Endothelial cell (in vitro differentiated cells): Measurements from ENCODE around the gene DYNLT1. TPM values are rescaled to one million over a fixed set of nuclear protein-coding genes. Genes with fewer than 3 reads are reported as not detected.
"Not testable (repeated sequence)": the region's sequence is repeated elsewhere in the genome, so short reads cannot be mapped to it uniquely, and the experiment has no call there.

Experiments
- DNase-seq: peaks from one replicate; pipeline ENCODE4 v3.0.0; 2021; ENCODE audit warnings: low spot score
- H3K27ac Mint-ChIP-seq: one replicate; pipeline ENCODE4 v1.8.0; 2021; ENCODE audit warnings: mixed read lengths, inconsistent platforms; ENCODE audit not compliant: unreplicated experiment
- H3K27me3 Mint-ChIP-seq: one replicate; pipeline ENCODE4 v1.8.0; 2021; ENCODE audit warnings: mild to moderate bottlenecking, moderate library complexity, mixed read lengths, inconsistent platforms; ENCODE audit not compliant: unreplicated experiment
- H3K36me3 Mint-ChIP-seq: one replicate; pipeline ENCODE4 v1.8.0; 2021; ENCODE audit warnings: mild to moderate bottlenecking, low read depth, mixed read lengths, inconsistent platforms; ENCODE audit not compliant: unreplicated experiment
- H3K4me1 Mint-ChIP-seq: one replicate; pipeline ENCODE4 v1.8.0; 2021; ENCODE audit warnings: mild to moderate bottlenecking, mixed read lengths, inconsistent platforms; ENCODE audit not compliant: unreplicated experiment
- H3K4me3 Mint-ChIP-seq: one replicate; pipeline ENCODE4 v1.8.0; 2021; ENCODE audit warnings: mild to moderate bottlenecking, mixed read lengths, inconsistent platforms; ENCODE audit not compliant: unreplicated experiment
- H3K9me3 Mint-ChIP-seq: one replicate; pipeline ENCODE4 v1.8.0; 2021; ENCODE audit warnings: mixed read lengths, inconsistent platforms; ENCODE audit not compliant: unreplicated experiment
- CTCF ChIP-seq: fragments of 200-600 bp; sonication (generic); IDR thresholded peaks from one replicate; pipeline ENCODE4 v1.5.0; 2021; ENCODE audit warnings: antibody characterized with exemption; ENCODE audit not compliant: unreplicated experiment
- total RNA-seq: library from RNA; stranded (reverse); fragmentation: NEBNext Ultra II Directional; extraction: Animal tissue kit (Norgen Biotek cat#: 25700); gene quantifications from one replicate; pipeline ENCODE4 v1.2.1, GENCODE V29; 2021; ENCODE audit not compliant: unreplicated experiment

Gene DYNLT1
- total RNA-seq, 1 donor from 2014 or later = 115 TPM

- TF ChIP-seq CTCF = no peak
- Mint-ChIP-seq H3K36me3 (no peaks in the 10 kb centered on the region), H3K9me3 (no peaks in the 10 kb centered on the region), H3K27ac (no peak overlapping the region), H3K27me3 (no peaks in the 10 kb centered on the region), H3K4me1 (no peaks in the 10 kb centered on the region), H3K4me3 (no peak overlapping the region)
- no peak for DNase-seq
These were observed 18.5 kb upstream of the DYNLT1 start for GRCh38 chr6:158662954-158663624.

- no peak overlapping the region for H3K4me3 Mint-ChIP-seq
- H3K36me3 Mint-ChIP-seq = no peaks in the 10 kb centered on the region
- H3K27me3 Mint-ChIP-seq = no peaks in the 10 kb centered on the region
- TF ChIP-seq CTCF = no peak
- H3K27ac Mint-ChIP-seq = no peak overlapping the region
- DNase-seq = no peak
- H3K9me3 Mint-ChIP-seq = no peaks in the 10 kb centered on the region
- H3K4me1 Mint-ChIP-seq = no peaks in the 10 kb centered on the region
These were observed 18.0 kb upstream of the DYNLT1 start for GRCh38 chr6:158662607-158662953.

- no peak for DNase-seq
- H3K4me1 Mint-ChIP-seq = peaks cover 1% of the 10 kb centered on the region
- peaks cover 3% of the 10 kb centered on the region for H3K27me3 Mint-ChIP-seq
- no peak for TF ChIP-seq CTCF
- H3K27ac Mint-ChIP-seq = no peak overlapping the region
- H3K9me3 Mint-ChIP-seq = no peaks in the 10 kb centered on the region
- no peaks in the 10 kb centered on the region for H3K36me3 Mint-ChIP-seq
- no peak overlapping the region for H3K4me3 Mint-ChIP-seq
These were observed 16.7 kb upstream of the DYNLT1 start for GRCh38 chr6:158661156-158661685.

- no peak overlapping the region for H3K4me3 Mint-ChIP-seq
- no peak for DNase-seq
- H3K27ac Mint-ChIP-seq = no peak overlapping the region
- no peak for TF ChIP-seq CTCF
- no peaks in the 10 kb centered on the region for H3K36me3 Mint-ChIP-seq
- no peaks in the 10 kb centered on the region for H3K9me3 Mint-ChIP-seq
- H3K27me3 Mint-ChIP-seq = peaks cover 3% of the 10 kb centered on the region
- H3K4me1 Mint-ChIP-seq = peaks cover 8% of the 10 kb centered on the region
These were observed 15.8 kb upstream of the DYNLT1 start for GRCh38 chr6:158660333-158660754.

GRCh38 chr6:158656986-158657385 lies 12.4 kb upstream of the DYNLT1 start:
- H3K9me3 Mint-ChIP-seq, H3K4me3 Mint-ChIP-seq, H3K36me3 Mint-ChIP-seq, H3K27ac Mint-ChIP-seq, DNase-seq, H3K27me3 Mint-ChIP-seq: not testable (repeated sequence)
- peaks cover 32% of the 10 kb centered on the region for H3K4me1 Mint-ChIP-seq
